SK-N-SH treated with all-trans-retinoic acid at 6 μM for 48 hours (cell line): Measurements from ENCODE around the gene MKX.
"Not testable (repeated sequence)": the region's sequence is repeated elsewhere in the genome, so short reads cannot be mapped to it uniquely, and the experiment has no call there.

Experiments
- ATAC-seq: fragments of 200-7000 bp; cut with Tn5 transposase; 3 replicates; pipeline ENCODE4 v1.9.1; 2020; ENCODE audit warnings: mild to moderate bottlenecking, moderate library complexity
- ARNTL ChIP-seq: fragments of 450-650 bp; formaldehyde crosslinking; IDR thresholded peaks from 2 replicates; pipeline ENCODE4 v1.5.0; 2020; ENCODE audit warnings: low read depth, mild to moderate bottlenecking, moderate library complexity, borderline replicate concordance
- BACH2 ChIP-seq: fragments of 250-450 bp; sonication (Bioruptor Pico); IDR thresholded peaks from 2 replicates; pipeline ENCODE4 v1.9.0; 2021; ENCODE audit warnings: mild to moderate bottlenecking, borderline replicate concordance
- CSDC2 ChIP-seq: fragments of 250-450 bp; sonication (Bioruptor Pico); IDR thresholded peaks from 2 replicates; pipeline ENCODE4 v1.5.0; 2020; ENCODE audit warnings: mild to moderate bottlenecking, moderate library complexity
- CSRNP3 ChIP-seq: fragments of 250-450 bp; sonication (Bioruptor Pico); IDR thresholded peaks from 2 replicates; pipeline ENCODE4 v1.5.1; 2021; ENCODE audit warnings: mild to moderate bottlenecking, moderate library complexity
- ESRRG ChIP-seq: fragments of 250-450 bp; sonication (Bioruptor Pico); IDR thresholded peaks from 2 replicates; pipeline ENCODE4 v1.6.1; 2021; ENCODE audit warnings: mild to moderate bottlenecking
- GLIS3 ChIP-seq: fragments of 250-450 bp; sonication (Bioruptor Pico); IDR thresholded peaks from 2 replicates; pipeline ENCODE4 v1.5.0; 2020; ENCODE audit warnings: mild to moderate bottlenecking, moderate library complexity
- ISL1 ChIP-seq: fragments of 250-450 bp; sonication (Bioruptor Pico); IDR thresholded peaks from 2 replicates; pipeline ENCODE4 v2.1.2; 2022; ENCODE audit warnings: mild to moderate bottlenecking, moderate library complexity
- OSR1 ChIP-seq: fragments of 250-450 bp; sonication (Bioruptor Pico); IDR thresholded peaks from 2 replicates; pipeline ENCODE4 v1.8.0; 2022; ENCODE audit warnings: moderate library complexity, mild to moderate bottlenecking, inconsistent platforms
- PPARA ChIP-seq: fragments of 250-450 bp; sonication (Bioruptor Pico); IDR thresholded peaks from 2 replicates; pipeline ENCODE4 v1.5.0; 2020; ENCODE audit warnings: mild to moderate bottlenecking, borderline replicate concordance
- RARB ChIP-seq: fragments of 250-450 bp; sonication (Bioruptor Pico); IDR thresholded peaks from 2 replicates; pipeline ENCODE4 v1.8.0; 2021; ENCODE audit warnings: mild to moderate bottlenecking, moderate library complexity
- SNAI2 ChIP-seq: fragments of 250-450 bp; sonication (Bioruptor Pico); IDR thresholded peaks from 2 replicates; pipeline ENCODE4 v1.5.0; 2020; ENCODE audit warnings: mild to moderate bottlenecking, moderate library complexity
- TCF4 ChIP-seq: fragments of 250-450 bp; sonication (Bioruptor Pico); IDR thresholded peaks from 2 replicates; pipeline ENCODE4 v1.8.0; 2021; ENCODE audit warnings: mild to moderate bottlenecking, moderate library complexity, borderline replicate concordance
- TOX ChIP-seq: fragments of 250-450 bp; sonication (Bioruptor Pico); IDR thresholded peaks from 2 replicates; pipeline ENCODE4 v1.8.0; 2021; ENCODE audit warnings: mild to moderate bottlenecking, moderate library complexity, borderline replicate concordance
- ZC3H10 ChIP-seq: fragments of 250-450 bp; sonication (Bioruptor Pico); IDR thresholded peaks from 2 replicates; pipeline ENCODE4 v1.5.1; 2021; ENCODE audit warnings: mild to moderate bottlenecking, moderate library complexity
- ZFP3 ChIP-seq: fragments of 250-450 bp; sonication (Bioruptor Pico); IDR thresholded peaks from 2 replicates; pipeline ENCODE4 v1.5.0; 2020; ENCODE audit warnings: mild to moderate bottlenecking, moderate library complexity
- ZFP30 ChIP-seq: fragments of 450-650 bp; formaldehyde crosslinking; IDR thresholded peaks from 2 replicates; pipeline ENCODE4 v1.5.0; 2022; ENCODE audit warnings: mild to moderate bottlenecking, moderate library complexity
- ZNF565 ChIP-seq: fragments of 450-650 bp; formaldehyde crosslinking; conservative IDR thresholded peaks from 2 replicates; pipeline ENCODE4 v1.5.0; 2020; ENCODE audit warnings: low read depth, mild to moderate bottlenecking, moderate library complexity
- ZNF70 ChIP-seq: fragments of 450-650 bp; formaldehyde crosslinking; IDR thresholded peaks from 2 replicates; pipeline ENCODE4 v1.5.0; 2020; ENCODE audit warnings: mild to moderate bottlenecking, moderate library complexity
- ZNF8 ChIP-seq: fragments of 450-650 bp; formaldehyde crosslinking; IDR thresholded peaks from 2 replicates; pipeline ENCODE4 v1.5.0; 2020; ENCODE audit warnings: mild to moderate bottlenecking, moderate library complexity
- TF ChIP-seq, protein P1 (sequence below): fragments of 250-450 bp; sonication (Bioruptor Pico); IDR thresholded peaks from 2 replicates; pipeline ENCODE4 v1.8.0; 2020; ENCODE audit warnings: mild to moderate bottlenecking, moderate library complexity, borderline replicate concordance
- TF ChIP-seq, protein P2 (sequence below): fragments of 250-450 bp; sonication (Bioruptor Pico); IDR thresholded peaks from 2 replicates; pipeline ENCODE4 v1.5.1; 2020; ENCODE audit warnings: low read depth, mild to moderate bottlenecking, moderate library complexity

The MKX gene

DNA sequence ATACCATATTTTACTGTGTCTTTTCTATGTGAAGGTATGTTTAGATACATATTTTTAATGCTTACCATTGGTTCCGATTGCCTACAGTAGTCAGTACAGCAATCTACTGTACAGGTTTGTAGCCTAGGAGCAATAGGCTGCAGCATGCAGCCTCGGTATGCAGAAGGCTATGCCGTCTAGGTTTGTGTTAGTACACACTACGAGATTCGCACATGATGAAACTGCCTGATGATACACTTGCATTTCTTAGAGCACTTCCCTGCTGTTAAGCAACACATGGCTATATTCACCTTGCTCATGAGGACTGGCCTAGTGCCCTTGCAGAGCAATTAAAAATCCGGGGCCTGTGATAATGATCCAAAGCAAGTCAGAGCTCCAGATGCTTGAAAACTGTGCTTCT, 62.4 kb downstream of the MKX start (continued):
- no peak for TF ChIP-seq SNAI2 (CRISPR knock-in tag)
- TF ChIP-seq, all 23 proteins: peak for 0

- not testable (repeated sequence) for ATAC-seq
Observed at GRCh38 chr10:27681795-27682194, 63.8 kb downstream of the MKX start.

GRCh38 chr10:27680691-27681605, 64.7 kb downstream of the MKX start:
- no peak for TF ChIP-seq CSDC2
- TF ChIP-seq ZNF70 (CRISPR knock-in tag), result no peak
- no peak for TF ChIP-seq ESRRG (CRISPR knock-in tag)
- TF ChIP-seq, protein P1, sequence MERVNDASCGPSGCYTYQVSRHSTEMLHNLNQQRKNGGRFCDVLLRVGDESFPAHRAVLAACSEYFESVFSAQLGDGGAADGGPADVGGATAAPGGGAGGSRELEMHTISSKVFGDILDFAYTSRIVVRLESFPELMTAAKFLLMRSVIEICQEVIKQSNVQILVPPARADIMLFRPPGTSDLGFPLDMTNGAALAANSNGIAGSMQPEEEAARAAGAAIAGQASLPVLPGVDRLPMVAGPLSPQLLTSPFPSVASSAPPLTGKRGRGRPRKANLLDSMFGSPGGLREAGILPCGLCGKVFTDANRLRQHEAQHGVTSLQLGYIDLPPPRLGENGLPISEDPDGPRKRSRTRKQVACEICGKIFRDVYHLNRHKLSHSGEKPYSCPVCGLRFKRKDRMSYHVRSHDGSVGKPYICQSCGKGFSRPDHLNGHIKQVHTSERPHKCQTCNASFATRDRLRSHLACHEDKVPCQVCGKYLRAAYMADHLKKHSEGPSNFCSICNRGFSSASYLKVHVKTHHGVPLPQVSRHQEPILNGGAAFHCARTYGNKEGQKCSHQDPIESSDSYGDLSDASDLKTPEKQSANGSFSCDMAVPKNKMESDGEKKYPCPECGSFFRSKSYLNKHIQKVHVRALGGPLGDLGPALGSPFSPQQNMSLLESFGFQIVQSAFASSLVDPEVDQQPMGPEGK (CRISPR knock-in tag), result no peak
- no peak for TF ChIP-seq TOX
- TF ChIP-seq ZNF565, result no peak
- TF ChIP-seq ARNTL (CRISPR knock-in tag), result no peak
- TF ChIP-seq, all 23 proteins: peak for 0
- ATAC-seq, result 0 out of 3 replicates have a peak, but pooled peaks have one; percentile 31

DNA sequence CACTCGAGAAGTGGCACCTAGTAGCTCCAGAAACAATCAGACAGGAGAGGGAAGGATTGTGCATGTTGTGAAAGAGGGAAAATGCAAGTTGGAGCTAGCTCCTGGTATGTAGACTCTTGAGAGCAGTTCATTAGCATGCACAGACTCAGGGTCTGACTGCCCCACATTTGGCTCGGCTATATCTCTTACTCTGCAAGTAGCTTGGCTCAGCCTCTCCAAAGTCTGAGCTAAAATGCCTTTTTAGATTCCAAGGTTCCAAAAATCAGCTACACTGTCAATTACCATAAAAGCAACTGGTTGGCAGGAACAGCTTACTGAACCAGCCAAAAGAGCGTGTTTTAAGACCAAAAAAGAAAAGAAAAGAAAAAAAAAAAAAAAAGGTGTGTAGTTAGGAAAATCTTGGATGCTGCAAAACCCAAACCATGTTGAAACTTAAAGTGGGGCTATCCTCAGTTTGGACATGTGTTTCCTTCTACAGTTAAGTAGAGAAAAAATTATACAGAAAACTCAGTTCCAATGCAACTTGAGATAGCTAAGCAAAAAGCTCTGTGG, 65.5 kb downstream of the MKX start:
- TF ChIP-seq SNAI2 (CRISPR knock-in tag), result no peak
- no peak for TF ChIP-seq ESRRG (CRISPR knock-in tag)
- TF ChIP-seq ZFP30, result no peak
- TF ChIP-seq ZFP3, result no peak
- no peak for TF ChIP-seq ARNTL (CRISPR knock-in tag)
- TF ChIP-seq GLIS3, result no peak
- TF ChIP-seq BACH2 (CRISPR knock-in tag), result no peak
- no peak for TF ChIP-seq CSRNP3 (CRISPR knock-in tag)
- no peak for TF ChIP-seq PPARA
- no peak for TF ChIP-seq RARB
- no peak for TF ChIP-seq ZNF565
- TF ChIP-seq TCF4 (CRISPR knock-in tag), result no peak
- TF ChIP-seq, protein P2, sequence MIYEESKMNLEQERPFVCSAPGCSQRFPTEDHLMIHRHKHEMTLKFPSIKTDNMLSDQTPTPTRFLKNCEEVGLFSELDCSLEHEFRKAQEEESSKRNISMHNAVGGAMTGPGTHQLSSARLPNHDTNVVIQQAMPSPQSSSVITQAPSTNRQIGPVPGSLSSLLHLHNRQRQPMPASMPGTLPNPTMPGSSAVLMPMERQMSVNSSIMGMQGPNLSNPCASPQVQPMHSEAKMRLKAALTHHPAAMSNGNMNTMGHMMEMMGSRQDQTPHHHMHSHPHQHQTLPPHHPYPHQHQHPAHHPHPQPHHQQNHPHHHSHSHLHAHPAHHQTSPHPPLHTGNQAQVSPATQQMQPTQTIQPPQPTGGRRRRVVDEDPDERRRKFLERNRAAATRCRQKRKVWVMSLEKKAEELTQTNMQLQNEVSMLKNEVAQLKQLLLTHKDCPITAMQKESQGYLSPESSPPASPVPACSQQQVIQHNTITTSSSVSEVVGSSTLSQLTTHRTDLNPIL, result no peak
- no peak for ATAC-seq

DNA sequence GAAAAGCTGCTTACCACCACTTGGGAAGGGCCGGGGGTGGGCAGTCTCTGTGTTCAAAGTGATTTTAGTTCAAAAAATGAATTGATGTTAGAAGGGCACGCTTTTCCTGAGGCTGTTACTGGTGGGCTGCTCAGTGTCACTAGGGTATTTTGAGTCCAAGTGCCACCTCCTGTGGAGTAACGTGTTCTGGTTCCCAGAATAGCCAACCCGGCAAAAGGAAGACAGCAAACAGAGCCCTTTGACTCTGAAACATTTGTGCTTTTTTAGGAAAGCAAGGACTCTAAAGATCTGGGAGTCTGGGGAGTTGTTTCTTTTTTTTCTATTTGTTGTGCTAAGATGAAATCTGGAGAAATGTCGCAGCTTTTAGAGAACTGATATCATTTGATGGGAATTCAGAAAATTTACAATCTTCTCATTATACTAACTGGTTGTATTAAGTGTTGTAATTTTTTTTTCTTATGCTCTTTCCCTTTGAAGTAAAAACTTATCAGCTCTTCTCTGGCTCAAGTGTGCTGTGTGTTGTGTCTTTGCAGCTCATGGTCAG, 66.2 kb downstream of the MKX start:
- no peak for TF ChIP-seq ZNF70 (CRISPR knock-in tag)
- no peak for TF ChIP-seq ISL1
- TF ChIP-seq CSRNP3 (CRISPR knock-in tag), result no peak
- TF ChIP-seq PPARA, result no peak
- no peak for TF ChIP-seq RARB
- no peak for TF ChIP-seq CSDC2
- no peak for TF ChIP-seq GLIS3
- TF ChIP-seq, all 23 proteins: peak for 0
- ATAC-seq, result no peak

DNA sequence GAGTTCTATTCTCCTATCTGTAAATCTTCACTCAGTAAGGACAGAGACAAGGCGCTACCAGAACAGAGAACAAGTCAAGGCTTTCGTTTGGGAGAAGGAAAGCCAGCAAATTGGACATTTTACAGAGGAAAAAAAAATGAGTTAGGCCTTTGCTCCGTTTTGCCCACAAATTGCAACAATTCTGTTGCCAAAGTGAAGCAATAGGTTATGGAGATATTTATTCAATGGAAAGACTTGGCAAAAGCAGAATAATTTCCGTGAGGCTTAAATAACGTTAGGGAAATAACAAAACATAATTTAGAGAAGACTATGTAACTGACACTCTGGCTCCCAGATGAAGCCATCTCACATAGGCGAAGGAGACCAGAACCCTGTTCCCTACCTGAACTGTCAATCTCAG, 67.5 kb downstream of the MKX start:
- ATAC-seq, result no peak

More for the DNA sequence above, 67.5 kb downstream of the MKX start:
- TF ChIP-seq, protein P1 (CRISPR knock-in tag), result no peak
- TF ChIP-seq ZC3H10 (CRISPR knock-in tag) (no peak), ZNF8 (CRISPR knock-in tag) (no peak), RARB (no peak), TOX (no peak), OSR1 (CRISPR knock-in tag) (no peak), ARNTL (CRISPR knock-in tag) (no peak), BACH2 (CRISPR knock-in tag) (no peak), ZFP30 (no peak)
